NCI-H2107 (cell line): ENCODE data around the gene ZNF81.
A peak's percentile ranks its signal among the peaks of the same experiment; 100 is the strongest.
"Not testable (repeated sequence)": the region's sequence is repeated elsewhere in the genome, so short reads cannot be mapped to it uniquely, and the experiment has no call there.

ENCODE experiments used
- DNase-seq: peaks from one replicate; lab custom pipeline; 2025; lab: John Stamatoyannopoulos, UW

ZNF81 gene

GRCh38 chrX:47836164-47837072 lies at the start of gene ZNF81:
ZNF81 (plus strand) TSS chrX:47836902; CDS start chrX:47846268, 9,366 bp downstream.
- DNase-seq, result peak; percentile 97

GRCh38 chrX:47796433-47796906 lies 40.2 kb upstream of the ZNF81 start:
- DNase-seq, result no peak

GRCh38 chrX:47797084-47797483 lies 39.6 kb upstream of the ZNF81 start:
- no peak for DNase-seq

- DNase-seq, result no peak
These were observed 37.8 kb upstream of the ZNF81 start for GRCh38 chrX:47798861-47799260.

GRCh38 chrX:47802589-47802988 lies 34.1 kb upstream of the ZNF81 start:
- no peak for DNase-seq

- peak; percentile 2 for DNase-seq
These were observed 33.6 kb upstream of the ZNF81 start for GRCh38 chrX:47803103-47803502.

GRCh38 chrX:47804315-47804714 lies 32.4 kb upstream of the ZNF81 start:
- no peak for DNase-seq

GRCh38 chrX:47805844-47806243 lies 30.9 kb upstream of the ZNF81 start:
- DNase-seq, result not testable (repeated sequence)

GRCh38 chrX:47806415-47807271 lies 30.1 kb upstream of the ZNF81 start:
- DNase-seq, result not testable (repeated sequence)

- DNase-seq, result not testable (repeated sequence)
These were observed 29.5 kb upstream of the ZNF81 start for GRCh38 chrX:47807272-47807538.

- no peak for DNase-seq
These were observed 29.2 kb upstream of the ZNF81 start for GRCh38 chrX:47807548-47807947.

- DNase-seq, result no peak
These were observed 27.6 kb upstream of the ZNF81 start for GRCh38 chrX:47808904-47809788.

- no peak for DNase-seq
These were observed 21.9 kb upstream of the ZNF81 start for GRCh38 chrX:47814851-47815250.

GRCh38 chrX:47815901-47816845 lies 20.5 kb upstream of the ZNF81 start:
- no peak for DNase-seq

- DNase-seq, result no peak
These were observed 19.3 kb upstream of the ZNF81 start for GRCh38 chrX:47817421-47817820.

- DNase-seq, result no peak
These were observed 18.8 kb upstream of the ZNF81 start for GRCh38 chrX:47817897-47818296.

GRCh38 chrX:47828984-47829383 lies 7.7 kb upstream of the ZNF81 start:
- no peak for DNase-seq

- DNase-seq, result peak; percentile 5
These were observed 4.9 kb upstream of the ZNF81 start for GRCh38 chrX:47831788-47832187.

GRCh38 chrX:47838361-47838760 lies 1.7 kb downstream of the ZNF81 start:
- no peak for DNase-seq

- DNase-seq, result no peak
These were observed 3.4 kb downstream of the ZNF81 start for GRCh38 chrX:47840111-47840510.

GRCh38 chrX:47843363-47843762 lies 6.7 kb downstream of the ZNF81 start:
- no peak for DNase-seq
